Fibroblast of lung (primary cell): Measurements from ENCODE around the gene STAC2. TPM values are rescaled to one million over a fixed set of nuclear protein-coding genes. Genes with fewer than 3 reads are reported as not detected.

Experiments used
- DNase-seq, 2 donors: peaks; one replicate each; pipeline versions ENCODE4 v3.0.0 to v3.0.0-alpha.2; 2010; ENCODE audit warnings: low read depth in 2 of 2
- H2AFZ ChIP-seq: 2 replicates; pipeline ENCODE4 v1.5.1; 2012; ENCODE audit warnings: low read length, control low read depth, inconsistent platforms
- H3K27ac ChIP-seq: 2 replicates; pipeline ENCODE4 v1.5.1; 2011; ENCODE audit warnings: low read length, control low read depth; ENCODE audit not compliant: insufficient read depth
- H3K27me3 ChIP-seq: 2 replicates; pipeline ENCODE4 v1.5.1; 2011; ENCODE audit warnings: mild to moderate bottlenecking, low read length; ENCODE audit not compliant: control insufficient read depth, insufficient read depth
- H3K36me3 ChIP-seq: 2 replicates; pipeline ENCODE4 v1.5.1; 2011; ENCODE audit warnings: low read length; ENCODE audit not compliant: control insufficient read depth, insufficient read depth
- H3K4me1 ChIP-seq: 2 replicates; pipeline ENCODE4 v1.5.1; 2011; ENCODE audit warnings: low read length; ENCODE audit not compliant: control insufficient read depth, insufficient read depth; ENCODE audit errors: extremely low read depth
- H3K4me2 ChIP-seq: 2 replicates; pipeline ENCODE4 v1.5.1; 2011; ENCODE audit warnings: low read length, control low read depth; ENCODE audit not compliant: insufficient read depth; ENCODE audit errors: extremely low read depth
- H3K4me3 ChIP-seq, 4 experiments: fragments of 200-600 bp in 1 of 4; sonication (generic) in 1 of 4; replicated peaks in 1 of 4; 2 replicates each; pipeline ENCODE4 v1.5.1; 2011 to 2016; ENCODE audit warnings: low read length in 4 of 4, low read depth in 3 of 4, mild to moderate bottlenecking in 3 of 4, control low read depth in 2 of 4, inconsistent platforms in 1 of 4, mixed read lengths in 1 of 4; ENCODE audit not compliant: insufficient read depth in 1 of 4; ENCODE audit errors: control extremely low read depth in 1 of 4
- H3K79me2 ChIP-seq: 2 replicates; pipeline ENCODE4 v1.5.1; 2012; ENCODE audit warnings: mild to moderate bottlenecking, low read length, inconsistent platforms; ENCODE audit not compliant: control insufficient read depth, insufficient read depth
- H3K9ac ChIP-seq: 2 replicates; pipeline ENCODE4 v1.5.1; 2011; ENCODE audit warnings: mild to moderate bottlenecking, low read length, control low read depth; ENCODE audit not compliant: insufficient read depth
- H3K9me3 ChIP-seq: 2 replicates; pipeline ENCODE4 v1.5.1; 2012; ENCODE audit warnings: low read depth, low read length; ENCODE audit not compliant: control insufficient read depth, insufficient read depth
- H4K20me1 ChIP-seq: 2 replicates; pipeline ENCODE4 v1.5.1; 2011; ENCODE audit warnings: low read length; ENCODE audit not compliant: control insufficient read depth, insufficient read depth; ENCODE audit errors: extremely low read depth
- EZH2 ChIP-seq: IDR thresholded peaks from 2 replicates; pipeline ENCODE4 v1.5.1; 2012; ENCODE audit warnings: low read length, control low read depth, mild to moderate bottlenecking; ENCODE audit errors: missing control alignments
- polyA plus RNA-seq, 2 donors: library from polyadenylated mRNA; depleted of rRNA in 1 of 2; stranded (reverse) in 1 of 2; unstranded in 1 of 2; fragments of >200 nt; gene quantifications; 2 replicates each; pipeline ENCODE4 v1.2.1, GENCODE V29; 2011 to 2012; ENCODE audit warnings: missing spikeins in 1 of 2
- total RNA-seq: library from RNA; depleted of rRNA; stranded (reverse); fragments of >200 nt; gene quantifications from 2 replicates; pipeline ENCODE4 v1.2.1, GENCODE V29; 2014
- TF ChIP-seq, protein P1 (sequence below), 2 donors: IDR thresholded peaks in 1 of 2; conservative IDR thresholded peaks in 1 of 2; 1 replicate in 1 of 2; 2 replicates in 1 of 2; pipeline ENCODE4 v1.5.1; 2011 to 2012; ENCODE audit warnings: low read length in 2 of 2, control low read depth in 1 of 2, inconsistent platforms in 1 of 2, low read depth in 1 of 2, mild to moderate bottlenecking in 1 of 2

Gene STAC2
- total and polyA plus RNA-seq, 2 donors (not counting 1 experiment from before 2014, with no cell fraction given), result 0.01 TPM; not detected in 1

DNA sequence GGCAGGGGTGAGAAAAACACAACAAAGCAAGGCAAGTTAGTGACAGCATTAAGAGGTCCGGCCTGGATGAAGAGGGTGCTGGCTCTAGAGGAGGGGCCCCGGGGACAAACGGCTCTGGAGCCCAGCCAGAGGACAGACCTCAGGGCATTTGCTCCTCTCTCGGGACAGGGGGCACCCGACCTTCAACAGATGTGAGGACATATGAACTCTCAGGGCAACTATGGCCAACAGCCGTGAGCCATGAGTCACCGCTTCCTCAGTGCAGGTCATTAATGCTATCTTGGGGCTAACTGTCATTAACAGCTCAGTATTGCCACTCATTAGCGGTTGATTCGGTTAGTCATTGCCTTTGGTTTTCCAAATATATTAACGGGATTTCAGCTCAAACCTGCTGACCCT is 50.1 kb downstream of the STAC2 start:
- Histone ChIP-seq H2AFZ (no peak overlapping the region), H3K4me1 (no peaks in the 10 kb centered on the region), H3K36me3 (peaks cover 19% of the 10 kb centered on the region), H3K4me3 (no peak overlapping the region), H3K27ac (no peak overlapping the region), H3K27me3 (no peaks in the 10 kb centered on the region), H3K79me2 (no peaks in the 10 kb centered on the region), H4K20me1 (no peaks in the 10 kb centered on the region), H3K4me2 (no peak overlapping the region), H3K9ac (no peak overlapping the region), H3K9me3 (no peaks in the 10 kb centered on the region)
- no peak for DNase-seq
- TF ChIP-seq, protein P1, sequence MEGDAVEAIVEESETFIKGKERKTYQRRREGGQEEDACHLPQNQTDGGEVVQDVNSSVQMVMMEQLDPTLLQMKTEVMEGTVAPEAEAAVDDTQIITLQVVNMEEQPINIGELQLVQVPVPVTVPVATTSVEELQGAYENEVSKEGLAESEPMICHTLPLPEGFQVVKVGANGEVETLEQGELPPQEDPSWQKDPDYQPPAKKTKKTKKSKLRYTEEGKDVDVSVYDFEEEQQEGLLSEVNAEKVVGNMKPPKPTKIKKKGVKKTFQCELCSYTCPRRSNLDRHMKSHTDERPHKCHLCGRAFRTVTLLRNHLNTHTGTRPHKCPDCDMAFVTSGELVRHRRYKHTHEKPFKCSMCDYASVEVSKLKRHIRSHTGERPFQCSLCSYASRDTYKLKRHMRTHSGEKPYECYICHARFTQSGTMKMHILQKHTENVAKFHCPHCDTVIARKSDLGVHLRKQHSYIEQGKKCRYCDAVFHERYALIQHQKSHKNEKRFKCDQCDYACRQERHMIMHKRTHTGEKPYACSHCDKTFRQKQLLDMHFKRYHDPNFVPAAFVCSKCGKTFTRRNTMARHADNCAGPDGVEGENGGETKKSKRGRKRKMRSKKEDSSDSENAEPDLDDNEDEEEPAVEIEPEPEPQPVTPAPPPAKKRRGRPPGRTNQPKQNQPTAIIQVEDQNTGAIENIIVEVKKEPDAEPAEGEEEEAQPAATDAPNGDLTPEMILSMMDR (conservative IDR thresholded peaks at IDR 0.05 in 1 of 2, IDR thresholded peaks at IDR 0.05 in 1 of 2; ENCODE audit: low read depth in 1 of 2, low read length in 2 of 2), result no peak
- no peak for TF ChIP-seq EZH2

GRCh38 chr17:39174920-39175694 is 50.6 kb downstream of the STAC2 start:
- no peak overlapping the region for H3K4me2 ChIP-seq
- H2AFZ ChIP-seq, result no peak overlapping the region
- H3K9me3 ChIP-seq, result no peaks in the 10 kb centered on the region
- no peak overlapping the region for H3K27ac ChIP-seq
- no peak overlapping the region for H3K4me3 ChIP-seq
- H3K79me2 ChIP-seq, result no peaks in the 10 kb centered on the region
- DNase-seq, result peak; percentile 37 to 70
- H3K27me3 ChIP-seq, result no peaks in the 10 kb centered on the region
- H3K9ac ChIP-seq, result no peak overlapping the region
- TF ChIP-seq, protein P1 (conservative IDR thresholded peaks at IDR 0.05 in 1 of 2, IDR thresholded peaks at IDR 0.05 in 1 of 2; ENCODE audit: low read depth in 1 of 2, low read length in 2 of 2), result peak; percentile 77 to 81
- no peak for TF ChIP-seq EZH2
- H3K36me3 ChIP-seq, result peaks cover 19% of the 10 kb centered on the region
- no peaks in the 10 kb centered on the region for H4K20me1 ChIP-seq
- no peaks in the 10 kb centered on the region for H3K4me1 ChIP-seq

DNA sequence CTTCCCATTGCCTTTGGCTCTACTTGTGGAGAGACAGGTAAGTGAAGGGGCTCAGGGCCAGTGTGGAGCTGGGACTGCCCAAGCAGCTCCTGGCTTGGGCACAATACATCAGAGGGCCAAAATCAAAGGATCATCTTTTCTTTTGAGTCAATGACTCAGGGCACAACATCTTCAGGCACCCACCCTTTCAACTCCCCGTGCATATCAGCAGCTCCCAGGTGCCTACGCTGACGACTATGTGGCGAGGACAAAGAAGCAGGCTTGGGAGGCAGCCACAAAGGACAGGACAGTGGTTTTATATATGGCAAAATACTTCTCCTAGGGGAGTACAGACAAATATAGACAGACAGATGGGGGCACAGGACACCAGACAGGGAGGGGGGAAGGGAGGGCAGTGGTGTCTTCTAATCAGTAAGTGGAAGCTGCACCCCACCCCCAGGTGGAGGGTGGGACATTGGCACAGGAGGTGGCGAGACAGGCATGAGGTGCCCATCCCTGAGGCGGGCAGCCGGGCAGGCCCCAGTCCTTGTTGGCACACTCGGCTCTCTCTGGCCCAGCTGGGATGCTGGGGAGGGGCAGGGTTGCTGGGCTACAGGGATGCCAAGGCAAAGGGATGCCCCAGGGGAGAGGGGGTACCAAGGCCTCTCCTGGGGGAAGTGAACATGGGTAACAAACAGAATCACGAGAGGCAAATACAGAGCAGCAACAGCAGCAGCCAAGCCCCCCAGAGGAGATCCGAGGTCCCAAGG is 52.0 kb downstream of the STAC2 start:
- Histone ChIP-seq H3K27me3 (no peaks in the 10 kb centered on the region), H2AFZ (no peak overlapping the region), H3K9me3 (no peaks in the 10 kb centered on the region), H4K20me1 (no peaks in the 10 kb centered on the region), H3K36me3 (peaks cover 19% of the 10 kb centered on the region), H3K4me2 (no peak overlapping the region), H3K9ac (no peak overlapping the region), H3K27ac (no peak overlapping the region), H3K79me2 (no peaks in the 10 kb centered on the region), H3K4me3 (no peak overlapping the region), H3K4me1 (no peaks in the 10 kb centered on the region)
- DNase-seq, result no peak
- TF ChIP-seq, protein P1 (conservative IDR thresholded peaks at IDR 0.05 in 1 of 2, IDR thresholded peaks at IDR 0.05 in 1 of 2; ENCODE audit: low read depth in 1 of 2, low read length in 2 of 2), result no peak
- no peak for TF ChIP-seq EZH2
